DOHH2 (cell line): ENCODE data around the gene VCY1B.
"Not testable (repeated sequence)": the region's sequence is repeated elsewhere in the genome, so short reads cannot be mapped to it uniquely, and the experiment has no call there.

Experiments
- CTCF ChIP-seq: fragments of 200-600 bp; sonication (generic); IDR thresholded peaks from one replicate; pipeline ENCODE4 v1.5.1; 2014; ENCODE audit warnings: antibody characterized with exemption, mild to moderate bottlenecking, low read depth, low read length; ENCODE audit not compliant: poor library complexity, severe bottlenecking
- EZH2phosphoT487 ChIP-seq: fragments of 200-600 bp; sonication (generic); IDR thresholded peaks from 2 replicates; pipeline ENCODE4 v1.6.1; 2017; ENCODE audit warnings: borderline replicate concordance, mild to moderate bottlenecking, antibody characterized with exemption, low read length, moderate library complexity, mixed read lengths

DNA sequence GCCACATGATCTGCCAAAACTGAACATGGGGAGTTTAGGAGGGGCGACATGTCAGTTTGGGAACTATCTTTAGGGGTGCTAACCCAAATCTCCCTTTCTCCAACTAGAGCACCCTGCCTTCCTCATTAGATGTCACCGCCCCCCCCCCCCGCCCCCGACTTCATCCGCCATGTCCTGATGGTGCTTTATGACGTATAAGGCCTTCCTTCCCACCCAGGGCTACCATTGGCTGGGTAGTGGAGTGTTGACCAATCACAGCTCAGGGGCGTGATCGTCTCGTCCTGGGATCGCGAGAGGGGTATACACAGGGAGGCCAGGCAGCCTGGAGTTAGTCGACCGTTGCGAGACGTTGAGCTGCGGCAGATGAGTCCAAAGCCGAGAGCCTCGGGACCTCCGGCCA, at the start of gene VCY1B:
- not testable (repeated sequence) for TF ChIP-seq CTCF, EZH2phosphoT487
